ENCODE results near the gene ABCC11.

- no peak for TF ChIP-seq POLR2A (IDR thresholded peaks at IDR 0.05)
- TF ChIP-seq CTCF (IDR thresholded peaks at IDR 0.05) = no peak
These were observed 95.1 kb downstream of the ABCC11 start for GRCh38 chr16:48152226-48152625.

All from sigmoid colon (tissue), 3 donors.